Epidermal melanocyte (primary cell): Measurements from ENCODE around the gene CACNA2D2.

Experiments used
- DNase-seq: peaks from one replicate; pipeline ENCODE4 v3.0.0; 2011; ENCODE audit warnings: low spot score; ENCODE audit not compliant: insufficient read length

The CACNA2D2 gene

DNA sequence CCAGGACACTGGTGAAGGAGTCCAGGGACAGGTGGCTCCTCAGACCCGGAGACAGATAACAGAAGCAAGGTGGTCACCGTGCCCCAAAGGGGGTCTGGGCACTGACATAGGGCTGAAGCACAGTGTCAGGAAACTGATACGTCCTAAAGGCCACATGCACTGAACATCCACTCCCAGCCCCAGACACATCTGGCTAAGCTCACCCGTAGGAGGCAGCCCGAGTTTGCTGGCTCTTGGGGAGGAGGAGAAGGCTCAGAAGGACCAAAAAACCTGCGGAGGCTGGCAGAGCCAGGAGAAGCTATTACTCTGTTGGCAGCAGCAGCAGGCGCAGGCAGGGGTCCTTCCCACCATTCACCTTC, 1.2 kb downstream of the CACNA2D2 start:
- DNase-seq = no peak

- no peak for DNase-seq
These were observed 7.6 kb downstream of the CACNA2D2 start for GRCh38 chr3:50495609-50496423.

GRCh38 chr3:50494126-50494525, 9.3 kb downstream of the CACNA2D2 start:
- no peak for DNase-seq

GRCh38 chr3:50493623-50494022, 9.8 kb downstream of the CACNA2D2 start:
- no peak for DNase-seq

DNA sequence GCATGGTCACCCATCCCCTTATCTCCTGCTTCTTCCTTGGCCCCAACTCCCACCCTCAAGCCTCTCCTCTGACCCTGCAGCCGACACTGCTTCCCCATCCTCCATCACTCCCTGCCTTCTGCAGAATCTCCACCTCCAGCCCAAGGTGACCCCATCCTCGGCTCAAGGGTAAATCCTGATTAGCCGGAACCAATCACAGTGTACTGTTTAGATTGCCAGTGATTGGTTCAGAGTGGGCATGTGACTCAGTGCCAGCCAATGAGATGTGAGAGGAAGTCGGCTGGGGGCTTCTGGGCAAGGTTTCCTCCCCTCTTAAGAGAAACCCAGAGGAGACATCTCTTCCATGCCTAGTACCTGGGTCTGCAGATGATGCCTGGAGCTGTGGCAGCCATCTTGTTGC, 10.3 kb downstream of the CACNA2D2 start:
- no peak for DNase-seq

GRCh38 chr3:50491023-50491422, 12.4 kb downstream of the CACNA2D2 start:
- no peak for DNase-seq

- no peak for DNase-seq
These were observed 13.0 kb downstream of the CACNA2D2 start for GRCh38 chr3:50490424-50490823.

GRCh38 chr3:50487181-50487580, 16.3 kb downstream of the CACNA2D2 start:
- no peak for DNase-seq

DNA sequence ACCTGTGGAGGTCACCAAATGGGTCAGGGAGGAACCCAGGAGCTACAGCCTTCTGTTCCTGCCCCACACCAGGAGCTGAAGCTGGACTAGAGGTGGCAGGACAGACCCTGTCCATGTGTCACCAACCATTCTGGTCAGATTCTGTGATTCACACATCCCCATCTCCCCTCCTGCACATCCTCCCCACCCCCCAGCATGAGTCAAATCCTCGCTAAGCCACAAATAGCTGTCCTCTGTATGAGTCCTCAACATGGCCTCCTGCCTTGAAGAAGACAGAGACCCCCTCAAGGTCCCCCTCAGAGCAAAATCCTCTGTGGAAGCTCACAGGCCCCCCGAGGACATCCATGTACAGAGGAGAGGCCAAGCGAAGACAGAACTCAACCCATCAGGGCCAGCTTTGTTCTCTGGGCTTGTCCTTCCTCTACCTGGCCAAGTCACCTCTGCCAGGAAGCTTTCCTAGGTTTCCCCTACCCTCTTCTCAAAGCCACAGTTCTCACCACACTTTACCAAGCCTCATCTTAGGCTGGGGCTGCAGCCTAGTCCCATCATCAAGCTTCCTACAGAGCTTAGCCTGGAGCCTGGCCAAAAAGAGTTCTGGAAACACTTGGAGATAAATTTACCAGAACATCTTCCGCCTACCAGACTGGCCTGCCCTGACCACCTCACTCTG, 17.1 kb downstream of the CACNA2D2 start:
- DNase-seq = no peak

- no peak for DNase-seq
These were observed 18.7 kb downstream of the CACNA2D2 start for GRCh38 chr3:50484722-50485121.

DNA sequence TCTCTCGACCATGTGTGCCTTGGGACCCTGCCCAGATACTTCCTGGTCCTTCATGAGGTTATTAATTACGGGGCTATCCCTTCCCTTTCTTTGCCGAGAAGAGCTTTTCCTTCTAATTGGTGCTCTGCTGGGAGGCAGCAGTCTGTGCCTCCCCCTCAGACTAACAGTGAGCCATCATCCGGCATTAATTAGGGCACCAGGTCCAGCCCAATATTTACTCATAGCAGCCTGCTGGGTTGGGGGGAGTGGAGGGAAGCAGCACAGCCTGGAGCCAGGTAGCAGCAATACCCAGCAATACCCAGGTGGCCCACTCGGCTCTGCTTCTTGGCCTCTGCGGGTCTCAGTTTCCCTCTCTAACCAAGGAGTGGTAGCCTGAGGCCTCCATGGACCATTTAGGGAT, 20.1 kb downstream of the CACNA2D2 start:
- no peak for DNase-seq

GRCh38 chr3:50481992-50482391, 21.4 kb downstream of the CACNA2D2 start:
- no peak for DNase-seq

DNA sequence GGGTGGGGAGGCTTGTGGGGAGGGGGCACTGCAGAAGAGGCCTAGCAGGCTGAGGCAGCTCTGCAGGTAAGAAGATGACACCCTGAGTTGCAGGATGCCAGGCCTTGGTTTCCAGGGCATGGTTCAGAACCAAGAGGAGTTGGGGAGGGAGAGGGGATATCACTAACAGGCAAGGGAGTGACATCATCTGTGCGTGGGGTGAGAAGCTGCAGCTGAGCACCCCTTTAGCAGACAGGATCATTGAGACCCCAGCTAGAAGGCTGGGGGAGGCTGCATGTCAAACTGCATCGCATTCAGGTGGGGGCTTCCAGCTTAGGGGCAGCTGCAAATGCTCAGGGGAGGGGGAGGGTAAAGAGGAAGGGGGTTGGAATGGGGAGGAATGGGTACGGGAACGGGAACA, 23.0 kb downstream of the CACNA2D2 start:
- DNase-seq = no peak

- no peak for DNase-seq
These were observed 23.9 kb downstream of the CACNA2D2 start for GRCh38 chr3:50479523-50479922.

- no peak for DNase-seq
These were observed 24.7 kb downstream of the CACNA2D2 start for GRCh38 chr3:50478671-50479260.

DNA sequence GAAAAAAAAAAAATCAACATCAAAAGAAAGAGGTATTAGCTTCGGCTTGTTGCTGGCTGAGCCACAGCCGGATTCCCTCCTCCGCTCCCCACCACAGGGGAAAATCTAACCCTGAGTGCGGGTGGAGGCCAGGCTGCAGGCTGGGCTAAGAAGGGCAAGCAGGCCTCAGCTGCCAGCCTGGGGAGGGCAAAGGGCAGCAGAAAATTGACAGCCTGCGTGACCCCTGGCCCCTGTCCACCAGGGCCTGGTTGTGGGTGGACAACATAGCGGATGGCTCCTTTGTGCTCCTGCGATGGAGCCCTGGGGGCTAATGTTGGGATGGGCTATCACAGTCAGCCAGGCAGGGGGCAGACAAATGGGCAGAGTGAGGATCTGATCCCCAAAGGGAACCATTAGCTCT, 25.4 kb downstream of the CACNA2D2 start:
- no peak for DNase-seq

- no peak for DNase-seq
These were observed 28.1 kb downstream of the CACNA2D2 start for GRCh38 chr3:50475348-50475747.

DNA sequence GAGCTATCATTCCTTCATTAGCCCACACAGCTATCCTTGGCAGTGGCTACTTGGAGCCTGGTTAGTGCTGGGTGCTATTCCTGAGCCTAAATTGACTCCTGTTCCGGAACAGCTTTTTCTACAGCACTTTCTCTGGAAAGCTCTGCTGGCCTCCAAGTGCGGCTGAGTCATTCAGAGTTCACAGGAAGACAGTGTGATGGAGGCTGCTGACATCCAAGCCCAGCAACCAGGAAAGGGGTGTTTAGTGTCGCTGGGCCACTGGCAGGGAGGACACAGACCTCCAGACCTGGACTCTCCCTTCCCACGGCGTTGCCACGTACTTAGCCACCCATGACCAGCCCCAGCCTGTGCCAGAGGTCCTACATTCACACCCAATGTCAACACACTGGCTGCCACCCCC, 28.7 kb downstream of the CACNA2D2 start:
- DNase-seq = no peak

DNA sequence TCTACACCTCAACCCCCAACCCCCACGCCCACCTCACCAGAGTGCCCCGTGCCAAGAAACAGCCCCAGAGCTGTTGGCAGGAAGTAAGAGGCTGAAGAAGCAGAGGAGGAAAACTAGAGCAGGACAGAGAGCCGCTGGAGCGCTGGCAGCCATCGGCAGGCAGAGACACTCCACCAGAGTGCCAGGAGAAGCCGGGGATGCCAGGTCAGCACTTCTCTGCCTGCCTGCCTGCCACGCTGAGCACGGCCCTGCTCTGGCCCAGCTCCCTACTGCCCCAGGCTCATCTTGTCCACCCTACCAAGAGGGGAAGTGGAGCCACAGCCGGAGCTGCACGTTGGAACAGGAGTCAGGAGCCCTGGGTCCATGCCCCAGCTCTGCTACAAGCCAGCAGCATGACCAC, 29.7 kb downstream of the CACNA2D2 start:
- no peak for DNase-seq

DNA sequence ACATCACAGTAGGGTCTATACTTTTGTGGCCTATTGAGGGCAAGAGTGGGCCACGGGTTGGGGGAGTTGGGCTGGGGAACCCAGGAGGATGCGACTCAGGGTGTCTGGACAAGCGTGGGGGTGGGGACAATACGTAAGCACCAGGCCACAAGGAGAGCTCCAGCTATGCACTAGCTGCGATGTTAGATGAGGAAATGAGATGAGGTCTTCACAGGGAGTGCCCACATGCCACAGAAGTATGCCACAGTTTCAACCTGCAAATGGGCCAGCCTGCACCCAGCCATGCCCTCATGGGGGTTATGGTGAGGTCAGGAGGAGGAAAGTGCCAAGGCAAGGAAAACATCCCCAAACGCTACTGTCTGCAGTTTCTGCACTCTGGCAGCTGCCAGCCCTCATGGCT, 30.5 kb downstream of the CACNA2D2 start:
- DNase-seq = no peak

- DNase-seq = no peak
These were observed 32.8 kb downstream of the CACNA2D2 start for GRCh38 chr3:50470658-50471057.

GRCh38 chr3:50467919-50468318, 35.5 kb downstream of the CACNA2D2 start:
- DNase-seq = no peak

DNA sequence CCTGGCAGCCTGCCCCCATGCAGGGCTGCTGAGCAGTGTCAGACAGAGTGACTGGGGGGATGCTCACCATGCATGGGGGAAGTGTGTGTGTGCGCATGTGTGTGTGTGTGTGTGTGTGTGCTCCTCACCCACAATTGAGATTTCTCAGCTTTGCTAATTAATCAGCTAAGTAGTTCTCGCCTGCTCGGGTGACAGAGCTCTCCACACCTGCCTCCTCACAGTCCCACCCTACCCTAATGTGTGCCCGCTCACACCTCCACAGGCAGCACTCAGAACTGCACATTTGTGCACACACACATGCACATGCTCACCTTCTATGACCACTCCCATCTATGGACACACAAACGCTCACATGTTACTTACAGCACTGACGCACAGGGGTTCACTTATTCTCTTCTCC, 37.3 kb downstream of the CACNA2D2 start:
- DNase-seq = no peak
